ENCODE data around the gene DHX35. TPM values are rescaled to one million over a fixed set of nuclear protein-coding genes. Genes with fewer than 3 reads are reported as not detected.

The DHX35 gene
- total RNA-seq, 1 experiment from 2014 or later = 15.9 TPM

DNA sequence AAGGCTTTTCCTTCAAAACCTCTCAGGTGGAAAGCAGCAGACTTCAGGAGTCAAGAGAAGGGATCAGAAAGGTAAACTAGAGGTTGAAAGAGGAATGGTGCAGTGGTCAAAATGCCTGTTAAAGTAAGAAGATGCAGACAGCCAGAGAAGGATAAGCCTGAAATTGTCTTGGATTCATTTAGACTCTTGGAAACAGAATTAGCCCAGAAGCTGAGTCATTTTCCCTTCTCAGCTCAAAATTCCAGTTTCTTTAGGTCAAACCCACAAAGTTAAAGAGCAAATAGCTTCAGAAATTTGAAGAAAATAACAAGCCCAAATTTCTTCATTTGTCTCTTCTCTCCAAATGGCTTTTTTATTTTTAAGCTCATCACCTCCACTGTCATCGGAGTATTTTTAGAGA lies 73.9 kb downstream of the DHX35 start:
- no peak for DNase-seq (ENCODE audit: low spot score)
- intact Hi-C loops (cut with micrococcal nuclease; ENCODE audit: unreplicated experiment) = no loop called here
- Histone ChIP-seq H3K36me3 (ENCODE audit: insufficient read depth, low read length, poor library complexity, severe bottlenecking) (peaks cover 58% of the 10 kb centered on the region), H3K4me1 (ENCODE audit: insufficient read depth, low read length, poor library complexity, severe bottlenecking) (no peaks in the 10 kb centered on the region), H3K4me3 (ENCODE audit: low read depth, low read length, poor library complexity, severe bottlenecking) (no peak overlapping the region), H3K9me3 (ENCODE audit: low read depth, low read length, poor library complexity, severe bottlenecking) (no peaks in the 10 kb centered on the region), H3K27me3 (replicated peaks; ENCODE audit: insufficient read depth, low read depth, low read length, poor library complexity) (no peaks in the 10 kb centered on the region), H3K27ac (ENCODE audit: low read depth, low read length, poor library complexity, severe bottlenecking) (no peak overlapping the region)
- ChIA-PET POLR2A (ENCODE audit: low non-redundant PET) (no interaction called here), CTCF (no interaction called here)
- TF ChIP-seq EZH2 (IDR thresholded peaks at IDR 0.05; ENCODE audit: borderline replicate concordance, low read depth, low read length, poor library complexity, severe bottlenecking) = no peak
- TF ChIP-seq, protein P1, sequence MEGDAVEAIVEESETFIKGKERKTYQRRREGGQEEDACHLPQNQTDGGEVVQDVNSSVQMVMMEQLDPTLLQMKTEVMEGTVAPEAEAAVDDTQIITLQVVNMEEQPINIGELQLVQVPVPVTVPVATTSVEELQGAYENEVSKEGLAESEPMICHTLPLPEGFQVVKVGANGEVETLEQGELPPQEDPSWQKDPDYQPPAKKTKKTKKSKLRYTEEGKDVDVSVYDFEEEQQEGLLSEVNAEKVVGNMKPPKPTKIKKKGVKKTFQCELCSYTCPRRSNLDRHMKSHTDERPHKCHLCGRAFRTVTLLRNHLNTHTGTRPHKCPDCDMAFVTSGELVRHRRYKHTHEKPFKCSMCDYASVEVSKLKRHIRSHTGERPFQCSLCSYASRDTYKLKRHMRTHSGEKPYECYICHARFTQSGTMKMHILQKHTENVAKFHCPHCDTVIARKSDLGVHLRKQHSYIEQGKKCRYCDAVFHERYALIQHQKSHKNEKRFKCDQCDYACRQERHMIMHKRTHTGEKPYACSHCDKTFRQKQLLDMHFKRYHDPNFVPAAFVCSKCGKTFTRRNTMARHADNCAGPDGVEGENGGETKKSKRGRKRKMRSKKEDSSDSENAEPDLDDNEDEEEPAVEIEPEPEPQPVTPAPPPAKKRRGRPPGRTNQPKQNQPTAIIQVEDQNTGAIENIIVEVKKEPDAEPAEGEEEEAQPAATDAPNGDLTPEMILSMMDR (conservative IDR thresholded peaks at IDR 0.05; ENCODE audit: low read depth, low read length) = no peak
- BruUV-seq (replicated peaks) = no TSS peak

DNA sequence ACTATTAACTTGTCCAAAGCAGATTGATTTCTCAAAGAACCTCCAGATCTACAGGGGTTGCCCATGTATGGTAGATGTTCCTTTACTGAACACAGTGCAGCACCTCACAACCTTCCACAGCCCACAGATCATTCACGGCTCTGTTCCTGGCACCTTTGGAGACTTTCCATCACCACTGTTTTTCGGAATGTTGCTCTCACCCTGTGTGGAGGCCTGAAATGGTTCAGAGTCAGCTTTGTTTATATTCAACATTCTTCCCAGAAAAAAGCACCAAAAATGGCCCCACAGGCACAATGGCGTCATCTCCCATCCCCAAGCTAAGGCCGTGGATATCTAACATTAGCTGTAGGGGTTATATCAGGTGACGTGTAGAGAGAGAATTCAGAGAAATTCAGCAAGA lies 74.7 kb downstream of the DHX35 start:
- Histone ChIP-seq H3K9me3 (ENCODE audit: low read depth, low read length, poor library complexity, severe bottlenecking) (no peaks in the 10 kb centered on the region), H3K36me3 (ENCODE audit: insufficient read depth, low read length, poor library complexity, severe bottlenecking) (peaks cover 56% of the 10 kb centered on the region), H3K4me1 (ENCODE audit: insufficient read depth, low read length, poor library complexity, severe bottlenecking) (no peaks in the 10 kb centered on the region), H3K4me3 (ENCODE audit: low read depth, low read length, poor library complexity, severe bottlenecking) (no peak overlapping the region), H3K27ac (ENCODE audit: low read depth, low read length, poor library complexity, severe bottlenecking) (no peak overlapping the region), H3K27me3 (replicated peaks; ENCODE audit: insufficient read depth, low read depth, low read length, poor library complexity) (no peaks in the 10 kb centered on the region)
- CTCF ChIA-PET = no interaction called here
- no TSS peak for BruUV-seq (replicated peaks)
- intact Hi-C loops (cut with micrococcal nuclease; ENCODE audit: unreplicated experiment) = no loop called here
- DNase-seq (ENCODE audit: low spot score) = no peak
- POLR2A ChIA-PET (ENCODE audit: low non-redundant PET) = no interaction called here
- TF ChIP-seq EZH2 (IDR thresholded peaks at IDR 0.05; ENCODE audit: borderline replicate concordance, low read depth, low read length, poor library complexity, severe bottlenecking) = no peak
- TF ChIP-seq, protein P1 (conservative IDR thresholded peaks at IDR 0.05; ENCODE audit: low read depth, low read length) = no peak

DNA sequence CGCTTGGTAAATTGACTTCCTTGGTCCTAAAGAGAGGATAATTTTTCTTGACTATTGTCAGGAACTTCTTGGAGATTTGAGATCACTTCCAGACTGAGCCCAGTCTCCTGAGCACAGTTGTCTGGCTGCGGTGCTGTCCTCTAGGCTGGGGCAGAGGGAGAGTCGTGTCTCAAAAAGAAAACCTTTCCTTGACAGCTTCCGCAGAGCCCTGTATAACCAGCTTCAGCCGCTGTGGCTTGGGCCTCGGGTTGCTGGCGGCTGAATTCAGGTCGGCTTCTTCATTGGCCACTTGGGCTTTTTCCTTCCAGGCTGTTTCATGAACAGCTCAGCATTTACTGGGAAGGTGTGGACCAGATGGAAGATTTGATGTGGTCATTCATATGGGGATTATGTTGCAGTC lies 75.9 kb downstream of the DHX35 start:
- intact Hi-C loops (cut with micrococcal nuclease; ENCODE audit: unreplicated experiment) = no loop called here
- ChIA-PET CTCF (interaction anchor here (0.5 kb wide), 1 partner anchor 13 kb away, joined by 3 read pairs; no protein-coding TSS in a partner anchor), POLR2A (ENCODE audit: low non-redundant PET) (interaction anchor here (0.5 to 0.6 kb wide), 2 partner anchors 56 to 1974 kb away, joined by 3 to 7 read pairs; no protein-coding TSS in a partner anchor)
- TF ChIP-seq, protein P1 (conservative IDR thresholded peaks at IDR 0.05; ENCODE audit: low read depth, low read length) = no peak
- TF ChIP-seq EZH2 (IDR thresholded peaks at IDR 0.05; ENCODE audit: borderline replicate concordance, low read depth, low read length, poor library complexity, severe bottlenecking) = no peak
- no TSS peak for BruUV-seq (replicated peaks)
- no peak for DNase-seq (ENCODE audit: low spot score)
- Histone ChIP-seq H3K27me3 (replicated peaks; ENCODE audit: insufficient read depth, low read depth, low read length, poor library complexity) (no peaks in the 10 kb centered on the region), H3K9me3 (ENCODE audit: low read depth, low read length, poor library complexity, severe bottlenecking) (no peaks in the 10 kb centered on the region), H3K27ac (ENCODE audit: low read depth, low read length, poor library complexity, severe bottlenecking) (no peak overlapping the region), H3K4me1 (ENCODE audit: insufficient read depth, low read length, poor library complexity, severe bottlenecking) (no peaks in the 10 kb centered on the region), H3K4me3 (ENCODE audit: low read depth, low read length, poor library complexity, severe bottlenecking) (no peak overlapping the region), H3K36me3 (ENCODE audit: insufficient read depth, low read length, poor library complexity, severe bottlenecking) (peaks cover 58% of the 10 kb centered on the region)

Data from A673 (cell line).